Suprapubic skin (tissue), 4 donors: Measurements from ENCODE around the gene PSMC3. TPM values are rescaled to one million over a fixed set of nuclear protein-coding genes. Genes with fewer than 3 reads are reported as not detected.
A peak's percentile ranks its signal among the peaks of the same experiment; 100 is the strongest.

Experiments used
- DNase-seq, 2 donors: peaks; one replicate each; pipeline ENCODE4 v3.0.0-alpha.2; 2019; ENCODE audit warnings: low spot score in 2 of 2
- H3K27ac ChIP-seq: fragments of 200-600 bp; sonication (generic); one replicate; pipeline ENCODE4 v1.5.1; 2019
- H3K27me3 ChIP-seq: fragments of 200-600 bp; sonication (generic); one replicate; pipeline ENCODE4 v1.5.1; 2019
- H3K36me3 ChIP-seq: fragments of 200-600 bp; sonication (generic); one replicate; pipeline ENCODE4 v1.5.1; 2019
- H3K4me1 ChIP-seq: fragments of 200-600 bp; sonication (generic); one replicate; pipeline ENCODE4 v1.5.1; 2019
- H3K4me3 ChIP-seq: fragments of 200-600 bp; sonication (generic); one replicate; pipeline ENCODE4 v1.5.1; 2019; ENCODE audit warnings: mild to moderate bottlenecking
- H3K9me3 ChIP-seq: fragments of 200-600 bp; sonication (generic); one replicate; pipeline ENCODE4 v1.5.1; 2019
- CTCF ChIP-seq, 2 donors: fragments of 200-600 bp in 1 of 2; fragments of 450-650 bp in 1 of 2; sonication (generic) in 1 of 2; IDR thresholded peaks; one replicate each; pipeline ENCODE4 v1.5.1; 2016 to 2019; ENCODE audit warnings: antibody characterized with exemption in 2 of 2, mild to moderate bottlenecking in 1 of 2, moderate library complexity in 1 of 2
- EP300 ChIP-seq: sonication (generic); formaldehyde crosslinking; IDR thresholded peaks from one replicate; pipeline ENCODE4 v1.6.1; 2017; ENCODE audit warnings: antibody characterized with exemption
- POLR2A ChIP-seq, 2 donors: fragments of 450-650 bp; IDR thresholded peaks; one replicate each; pipeline ENCODE4 v1.6.1; 2017; ENCODE audit warnings: antibody characterized with exemption in 2 of 2, mild to moderate bottlenecking in 2 of 2, moderate library complexity in 2 of 2
- POLR2AphosphoS5 ChIP-seq, 3 donors: sonication (generic); formaldehyde crosslinking; IDR thresholded peaks; one replicate each; pipeline ENCODE4 v1.6.1; 2017; ENCODE audit warnings: antibody characterized with exemption in 3 of 3
- WGBS: methylation state at CpG from one replicate; pipeline ENCODE4 v1.1.5; 2018; 5-methylcytosine and 5-hydroxymethylcytosine counted together
- total RNA-seq, 4 donors: library from RNA; depleted of rRNA; stranded (reverse); fragments of >200 nt; gene quantifications; one replicate each; pipeline ENCODE4 v1.1.0, GENCODE V29; 2016

Gene PSMC3
- total RNA-seq, 4 donors from 2014 or later: 52.5 to 124 (median 103) TPM

- no peaks in the 10 kb centered on the region for H3K9me3 ChIP-seq
- no peaks in the 10 kb centered on the region for H3K27me3 ChIP-seq
- peaks cover 49% of the 10 kb centered on the region for H3K4me1 ChIP-seq
- no peak for TF ChIP-seq POLR2A (IDR thresholded peaks at IDR 0.05)
- TF ChIP-seq POLR2AphosphoS5 (IDR thresholded peaks at IDR 0.05): no peak
- no peak for TF ChIP-seq CTCF (IDR thresholded peaks at IDR 0.05)
- no peak overlapping the region for H3K27ac ChIP-seq
- H3K36me3 ChIP-seq: no peaks in the 10 kb centered on the region
- 71% methylated on average over 3 of the region's 3 CpGs for WGBS
- DNase-seq: no peak
- H3K4me3 ChIP-seq: no peak overlapping the region
Measured at GRCh38 chr11:47398011-47398410, 28.2 kb downstream of the PSMC3 start.

GRCh38 chr11:47396049-47396320 is 30.3 kb downstream of the PSMC3 start:
- H3K4me1 ChIP-seq: peaks cover 43% of the 10 kb centered on the region
- no peaks in the 10 kb centered on the region for H3K9me3 ChIP-seq
- 91% methylated on average over 3 of the region's 3 CpGs for WGBS
- TF ChIP-seq CTCF (IDR thresholded peaks at IDR 0.05): no peak
- TF ChIP-seq POLR2AphosphoS5 (IDR thresholded peaks at IDR 0.05): no peak
- no peak for TF ChIP-seq POLR2A (IDR thresholded peaks at IDR 0.05)
- TF ChIP-seq EP300: no peak
- no peak overlapping the region for H3K4me3 ChIP-seq
- no peak for DNase-seq
- H3K27ac ChIP-seq: peak overlapping the region; percentile 89
- H3K27me3 ChIP-seq: no peaks in the 10 kb centered on the region
- no peaks in the 10 kb centered on the region for H3K36me3 ChIP-seq

GRCh38 chr11:47395223-47396048 is 30.8 kb downstream of the PSMC3 start:
- no peaks in the 10 kb centered on the region for H3K36me3 ChIP-seq
- H3K27ac ChIP-seq: peak overlapping the region; percentile 89
- H3K27me3 ChIP-seq: no peaks in the 10 kb centered on the region
- peak overlapping the region; percentile 13 for H3K4me3 ChIP-seq
- H3K9me3 ChIP-seq: no peaks in the 10 kb centered on the region
- WGBS: 73% methylated on average over 24 of the region's 25 CpGs
- peaks cover 37% of the 10 kb centered on the region for H3K4me1 ChIP-seq
- peak in 1 of 2 donors; percentile 72 for DNase-seq
- TF ChIP-seq CTCF (IDR thresholded peaks at IDR 0.05) (no peak), EP300 (no peak), POLR2AphosphoS5 (IDR thresholded peaks at IDR 0.05) (no peak), POLR2A (IDR thresholded peaks at IDR 0.05) (no peak)

- peak in 1 of 2 donors; percentile 70 for DNase-seq
- Histone ChIP-seq H3K27me3 (no peaks in the 10 kb centered on the region), H3K4me1 (peaks cover 29% of the 10 kb centered on the region), H3K27ac (peak overlapping the region; percentile 89), H3K4me3 (peak overlapping the region; percentile 13), H3K9me3 (no peaks in the 10 kb centered on the region), H3K36me3 (no peaks in the 10 kb centered on the region)
- TF ChIP-seq EP300 (no peak), CTCF (IDR thresholded peaks at IDR 0.05) (no peak), POLR2A (IDR thresholded peaks at IDR 0.05) (no peak), POLR2AphosphoS5 (IDR thresholded peaks at IDR 0.05) (no peak)
- 86% methylated on average over 15 of the region's 39 CpGs for WGBS
Measured at GRCh38 chr11:47394322-47395222, 31.7 kb downstream of the PSMC3 start.

GRCh38 chr11:47394050-47394321 is 32.3 kb downstream of the PSMC3 start:
- no peaks in the 10 kb centered on the region for H3K9me3 ChIP-seq
- H3K36me3 ChIP-seq: no peaks in the 10 kb centered on the region
- H3K4me3 ChIP-seq: no peak overlapping the region
- TF ChIP-seq EP300 (no peak), POLR2A (IDR thresholded peaks at IDR 0.05) (no peak), CTCF (IDR thresholded peaks at IDR 0.05) (no peak), POLR2AphosphoS5 (IDR thresholded peaks at IDR 0.05) (no peak)
- peak overlapping the region; percentile 89 for H3K27ac ChIP-seq
- H3K4me1 ChIP-seq: peaks cover 31% of the 10 kb centered on the region
- 72% methylated on average over 9 of the region's 9 CpGs for WGBS
- DNase-seq: peak in 1 of 2 donors; percentile 56
- no peaks in the 10 kb centered on the region for H3K27me3 ChIP-seq
